GM19395 (cell line): ENCODE data around the gene PTPN4.

ENCODE experiments used
- ATAC-seq: cut with Tn5 transposase; IDR thresholded peaks from one replicate; pipeline ENCODE4 v1.9.1; 2021; ENCODE audit warnings: mild to moderate bottlenecking, moderate library complexity; ENCODE audit not compliant: unreplicated experiment

Gene PTPN4

DNA sequence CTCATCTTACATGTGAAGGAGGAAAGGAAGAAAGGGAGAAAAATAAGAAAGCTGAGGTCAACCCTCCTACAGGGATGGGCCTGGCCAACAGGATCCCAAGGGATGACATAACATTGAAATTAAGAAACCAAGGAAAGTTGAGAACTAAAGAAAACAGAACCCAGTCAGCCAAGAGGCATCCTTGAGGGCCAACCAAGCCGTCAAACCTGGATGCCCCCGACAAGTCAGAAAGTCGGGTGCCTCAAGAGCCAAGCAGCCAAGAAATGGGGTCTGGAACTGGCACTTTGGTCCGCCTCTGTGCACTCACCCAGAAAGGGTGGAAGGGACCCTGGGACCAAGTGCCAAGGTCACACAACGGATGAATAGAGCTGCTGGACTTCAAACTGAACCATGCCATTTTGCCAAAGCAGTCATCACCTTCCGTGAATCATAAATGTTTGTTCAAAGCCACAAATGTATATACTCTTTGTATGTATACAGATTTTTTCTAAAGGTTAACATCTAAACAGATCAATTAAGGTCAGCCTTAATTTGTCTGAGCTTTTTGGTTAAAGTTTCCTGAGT is 27.0 kb upstream of the PTPN4 start:
- ATAC-seq, result no peak

DNA sequence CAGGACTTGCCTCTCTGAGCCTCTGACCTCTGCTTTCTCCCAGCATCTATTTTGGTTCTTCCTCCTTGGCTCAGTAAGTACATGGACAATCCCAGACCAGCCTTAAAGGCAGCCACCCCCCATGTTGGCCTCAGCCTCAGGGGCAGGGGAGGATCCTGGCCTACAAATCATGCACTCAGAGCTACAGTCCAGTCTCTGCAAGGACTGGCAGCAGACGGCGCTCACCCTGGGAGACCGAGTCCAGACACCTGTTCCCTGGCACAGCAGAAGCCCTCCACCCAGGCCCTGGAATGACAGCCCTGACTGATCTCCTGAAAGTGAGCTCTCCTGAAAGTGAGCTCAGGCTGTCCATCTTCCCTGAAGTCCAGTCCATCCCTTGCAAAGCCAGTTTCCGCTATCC is 25.7 kb upstream of the PTPN4 start:
- ATAC-seq, result no peak

DNA sequence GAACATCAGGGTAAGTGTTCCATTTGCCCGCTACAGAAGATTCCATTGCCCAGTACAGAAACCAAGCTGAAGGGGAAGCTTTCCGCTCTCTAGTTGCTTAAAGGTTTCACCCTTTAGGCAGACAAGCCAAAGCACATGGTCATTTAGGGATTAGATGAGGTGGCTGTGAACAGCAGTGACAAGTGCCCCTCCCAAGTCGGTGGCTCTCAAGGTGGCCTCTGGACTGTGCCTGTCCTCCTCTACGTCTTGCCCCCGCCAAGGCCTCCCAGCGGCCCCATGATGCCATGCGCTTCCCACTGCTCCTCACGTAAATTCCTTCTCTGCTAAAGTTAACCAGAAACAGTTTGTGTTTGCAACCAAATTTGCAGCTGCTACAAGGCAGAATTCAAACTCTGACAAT is 24.2 kb upstream of the PTPN4 start:
- ATAC-seq, result no peak

DNA sequence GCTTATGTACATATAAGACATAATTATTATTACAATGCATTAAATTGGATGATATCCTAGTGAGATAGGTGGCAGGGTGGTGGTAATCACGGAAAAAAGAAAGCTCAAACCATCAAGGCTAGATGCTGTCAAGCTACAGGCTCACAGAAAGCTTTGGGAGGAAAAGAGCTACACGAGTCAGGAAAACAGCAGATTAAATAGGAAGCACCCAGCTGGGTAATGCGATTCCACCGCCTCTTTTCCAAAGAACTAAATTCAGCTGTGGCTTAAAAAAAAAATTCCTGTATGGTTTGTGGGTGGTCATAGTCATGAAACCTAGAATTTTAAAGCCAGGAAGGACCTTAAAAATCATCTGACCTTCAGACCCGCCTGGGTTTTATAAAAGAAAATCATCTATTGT is 23.7 kb upstream of the PTPN4 start:
- ATAC-seq, result no peak

DNA sequence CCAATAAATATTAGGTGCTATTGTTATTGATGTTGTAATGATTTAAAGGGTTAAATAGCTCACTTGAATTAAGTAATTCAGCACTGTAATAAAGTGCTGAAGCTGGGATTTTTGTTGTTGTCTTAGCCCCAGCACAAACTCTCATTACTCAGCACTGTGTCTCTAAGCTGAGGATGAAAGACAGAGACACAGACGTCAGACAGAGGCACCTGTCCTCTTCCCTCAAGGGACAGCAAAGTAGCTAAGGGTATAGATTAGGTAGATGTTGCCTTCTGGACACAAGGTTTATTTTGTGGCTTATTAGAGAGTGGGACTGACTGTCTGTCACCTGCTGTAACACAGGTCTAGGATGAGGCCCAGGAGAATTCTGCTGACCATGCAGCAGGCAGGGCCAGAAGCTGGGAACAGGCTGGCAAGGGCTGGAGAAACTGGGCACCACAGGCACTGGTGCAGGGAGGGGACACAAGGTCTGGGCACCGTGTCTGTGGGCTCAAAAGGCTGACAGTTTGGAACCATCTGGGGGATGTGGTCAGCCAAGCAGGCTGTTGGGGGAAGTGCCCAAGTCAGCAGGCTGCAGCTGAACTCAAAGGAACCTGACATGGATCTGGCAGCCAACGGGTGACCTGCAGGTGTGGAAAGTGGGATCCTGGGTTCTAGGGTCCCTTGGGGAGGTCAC is 20.0 kb upstream of the PTPN4 start:
- no peak for ATAC-seq

DNA sequence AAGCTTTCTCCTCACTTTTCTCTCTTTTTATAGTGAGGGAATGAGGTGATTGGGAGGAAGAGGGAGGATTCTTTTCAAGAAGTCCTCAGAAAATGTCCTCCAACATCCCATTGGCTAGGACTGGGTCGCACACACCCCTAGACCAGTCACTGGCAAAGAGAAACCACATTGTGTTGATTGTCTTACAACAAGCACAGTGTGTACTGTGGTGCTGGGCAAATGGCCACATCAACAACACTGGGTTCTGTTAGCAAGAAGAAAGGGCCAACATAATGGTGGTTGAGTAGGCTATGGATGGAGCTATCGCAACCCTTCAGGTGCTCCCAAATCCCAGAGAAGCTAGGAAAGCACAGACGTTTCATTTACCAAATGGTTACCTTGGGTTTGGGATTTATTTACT is 18.7 kb upstream of the PTPN4 start:
- no peak for ATAC-seq

DNA sequence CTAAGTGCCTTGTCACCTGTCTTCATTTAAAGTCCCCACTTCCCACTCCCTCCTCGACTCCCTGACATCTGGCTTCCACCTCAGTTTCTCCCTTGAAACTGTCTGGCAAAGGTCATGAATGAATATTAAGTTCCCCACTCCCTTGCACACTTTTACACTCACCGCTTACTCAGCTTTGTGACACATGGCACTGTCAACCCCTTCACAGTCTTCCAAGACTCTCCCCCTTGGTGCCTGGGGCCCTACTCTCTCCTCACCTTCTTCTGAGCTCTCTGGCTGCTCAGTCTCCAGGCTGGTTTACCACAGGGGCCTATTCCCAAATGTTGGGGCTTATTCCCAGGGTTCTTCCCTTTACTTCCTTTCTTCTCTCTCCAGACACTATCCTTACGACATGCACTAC is 17.9 kb upstream of the PTPN4 start:
- no peak for ATAC-seq

DNA sequence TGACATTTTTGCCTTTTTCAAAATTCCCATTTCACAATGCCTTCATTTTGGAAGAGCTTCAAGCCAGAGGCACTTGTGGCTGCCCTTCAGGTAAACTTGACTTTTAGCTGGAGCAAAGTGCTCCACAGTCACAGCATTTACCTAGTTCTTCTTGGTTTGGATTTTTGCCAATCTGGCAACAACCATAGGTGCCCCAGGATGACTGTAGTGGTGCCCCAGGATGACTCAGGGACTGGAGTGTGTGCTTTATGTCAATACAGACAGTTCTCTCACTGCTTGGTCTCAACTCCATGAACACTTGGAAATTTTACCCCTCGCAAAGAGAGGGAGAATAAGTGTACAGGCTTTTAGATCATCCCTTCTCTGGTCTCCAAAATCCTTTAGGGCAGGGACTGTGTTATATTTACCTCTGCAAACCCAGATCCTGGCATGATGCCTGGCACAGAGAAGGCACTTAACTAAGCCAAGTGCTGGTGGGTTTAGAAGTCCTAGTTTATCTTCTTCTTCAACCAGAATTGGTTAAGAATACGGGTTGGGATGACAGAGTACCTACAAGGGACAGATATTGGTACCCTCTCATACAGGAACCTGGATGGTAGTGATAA is 15.3 kb upstream of the PTPN4 start:
- no peak for ATAC-seq

DNA sequence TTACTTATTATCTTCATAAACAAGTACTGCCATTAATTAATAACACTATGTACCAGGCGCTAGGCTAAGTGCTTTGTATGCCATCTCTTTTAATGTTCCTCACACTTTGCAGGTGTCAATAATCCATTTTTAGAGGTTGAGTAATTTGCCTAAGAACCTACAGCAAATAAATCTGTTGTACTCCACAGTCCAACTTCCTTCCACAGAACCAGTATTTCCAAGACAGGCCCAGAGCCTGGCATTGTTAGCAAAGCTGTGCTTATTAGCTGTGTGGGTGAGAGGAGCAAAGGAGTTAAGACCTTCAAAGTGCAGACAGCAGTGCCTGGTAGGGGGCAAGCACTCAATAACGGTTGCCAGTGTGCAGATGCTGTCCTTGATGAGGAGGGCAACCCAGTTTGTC is 14.2 kb upstream of the PTPN4 start:
- ATAC-seq, result no peak

DNA sequence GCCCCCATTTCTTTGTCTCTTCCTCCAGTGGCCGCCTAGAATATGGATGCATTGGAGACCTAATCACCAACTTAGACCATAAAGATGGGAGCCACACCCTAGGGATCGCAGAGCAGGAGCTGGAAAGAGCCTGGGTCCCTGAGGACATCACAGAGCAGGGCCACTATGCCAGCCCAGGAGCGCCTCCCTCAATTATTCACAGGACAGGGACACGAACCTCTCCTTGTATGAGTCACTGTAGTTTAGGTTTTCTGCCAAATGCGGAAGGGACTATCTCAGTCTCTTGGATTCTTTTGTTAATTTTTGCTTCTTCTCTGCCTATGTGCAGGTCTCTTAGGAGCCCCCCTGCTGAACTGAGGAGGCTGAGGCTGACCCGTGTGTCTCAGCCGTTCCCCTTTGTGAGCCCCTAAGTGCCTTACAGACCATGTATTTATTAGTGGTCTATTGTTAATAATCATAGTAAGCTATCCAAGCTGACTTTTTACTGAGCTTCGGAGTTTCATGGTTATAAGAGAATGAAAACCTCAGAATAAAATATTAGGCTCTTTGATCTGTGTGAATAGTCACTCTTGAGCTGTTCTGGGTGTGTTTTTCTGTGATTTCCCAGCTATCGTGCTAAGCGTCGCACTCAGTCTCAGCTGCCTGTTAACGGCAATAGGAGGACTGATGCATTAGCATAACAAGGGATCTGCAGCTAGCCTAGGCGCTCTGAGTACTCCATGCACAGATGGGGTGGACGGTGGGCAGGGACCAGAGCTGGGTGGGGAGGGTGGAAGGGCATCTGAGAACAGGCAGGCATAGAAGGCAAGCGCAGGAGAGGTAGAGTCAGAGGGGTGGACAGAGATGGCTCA is 12.7 kb upstream of the PTPN4 start:
- ATAC-seq, result no peak

DNA sequence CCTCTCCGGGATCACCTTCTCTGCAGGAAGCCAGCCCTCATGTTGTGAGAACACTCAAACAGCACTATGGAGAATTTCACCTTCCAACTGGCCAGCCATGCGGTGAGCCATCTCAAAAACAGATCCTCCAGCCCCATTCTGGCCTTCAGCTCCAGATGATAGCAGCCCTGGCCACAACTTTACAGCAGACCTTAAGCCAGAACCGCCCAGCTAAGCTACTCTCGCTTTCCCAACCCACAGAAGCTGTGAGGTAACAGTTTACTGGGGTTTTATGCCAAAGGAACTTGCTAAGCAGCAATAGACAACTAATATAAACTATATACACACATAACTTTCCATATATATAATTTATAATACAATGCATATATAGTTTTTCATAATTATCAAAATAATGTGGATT is 11.6 kb upstream of the PTPN4 start:
- no peak for ATAC-seq

DNA sequence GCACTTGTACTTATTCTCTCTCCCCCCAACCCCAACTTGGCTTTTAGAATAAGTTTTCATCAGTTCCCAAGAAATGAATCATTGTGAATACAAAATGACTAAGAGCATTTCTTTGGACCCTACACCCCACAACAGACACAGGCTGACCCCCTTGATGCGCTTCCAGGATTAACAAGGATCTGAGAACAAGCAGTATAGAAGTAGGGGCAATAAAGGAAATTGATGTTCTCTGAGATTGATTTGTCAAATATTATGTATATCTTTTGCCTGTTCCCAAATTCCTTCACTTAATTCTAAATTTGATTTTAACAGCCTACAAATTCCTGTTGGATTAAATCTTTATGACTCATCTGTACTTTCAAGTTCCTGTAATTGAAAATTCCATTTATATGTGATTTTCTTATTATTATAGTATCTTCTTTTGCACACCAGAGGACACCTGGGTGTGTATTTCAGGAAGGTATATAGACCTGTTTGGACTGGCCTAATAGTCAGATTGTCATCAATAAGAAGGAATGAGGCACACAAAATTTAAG is 10.2 kb upstream of the PTPN4 start:
- ATAC-seq, result no peak

DNA sequence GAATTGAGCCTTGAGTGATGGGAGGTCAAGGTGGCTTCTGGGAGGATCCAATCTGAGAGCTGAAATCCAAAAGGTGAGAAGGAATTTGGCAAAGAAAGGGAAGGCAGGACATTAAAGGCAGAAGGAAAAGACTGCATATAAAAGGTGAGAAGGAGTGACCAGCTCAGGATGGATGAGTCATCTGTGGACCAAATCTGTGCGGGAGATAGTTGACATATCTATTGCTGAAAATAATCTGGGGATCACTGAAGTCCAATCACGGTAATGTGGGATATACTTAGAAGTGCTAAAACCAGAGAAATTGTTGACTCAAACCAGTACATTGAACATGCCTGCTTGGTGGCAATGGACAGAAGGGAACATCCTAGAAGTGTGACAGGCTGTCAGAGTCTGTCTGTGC is 8.0 kb upstream of the PTPN4 start:
- ATAC-seq, result no peak

DNA sequence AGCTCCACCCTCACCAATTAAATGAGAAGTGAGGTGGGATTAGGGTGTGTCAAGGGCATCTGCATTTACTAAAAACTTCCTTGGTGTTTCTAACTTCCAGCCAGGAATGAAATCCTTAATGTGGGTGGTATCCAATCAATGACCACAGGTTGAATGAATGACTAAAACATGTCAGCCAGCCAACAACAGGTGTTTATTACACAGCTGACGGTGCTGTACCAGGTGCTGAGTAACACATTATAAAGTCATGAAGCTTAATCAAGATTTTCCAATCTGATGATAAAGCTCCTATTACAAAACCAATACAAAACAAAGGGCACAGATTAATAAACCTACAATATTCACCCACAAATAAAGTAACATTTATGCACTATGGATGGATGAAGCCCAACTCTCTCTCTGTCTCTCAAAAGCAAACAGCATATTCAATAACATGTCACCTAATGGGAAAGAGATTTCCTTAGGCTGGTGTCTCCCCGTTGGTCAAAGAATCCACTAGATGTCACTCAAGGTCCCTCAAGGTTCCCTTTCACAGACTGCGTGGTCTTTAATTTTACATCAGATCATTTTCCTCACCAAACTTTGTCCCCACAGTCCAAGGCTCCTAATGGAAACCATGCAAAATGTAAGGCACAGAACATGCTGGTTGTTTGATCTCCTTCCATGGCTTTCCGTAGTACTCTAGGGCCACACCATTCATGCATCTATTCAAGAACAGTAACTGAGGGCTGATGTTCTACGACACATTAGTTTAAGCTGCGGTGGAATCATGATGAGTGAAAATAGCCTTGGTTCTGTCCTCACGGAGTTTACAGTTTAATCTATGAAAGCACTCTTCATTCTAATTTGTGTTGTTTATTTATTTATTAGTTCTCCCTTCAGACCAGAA is 6.4 kb upstream of the PTPN4 start:
- no peak for ATAC-seq

DNA sequence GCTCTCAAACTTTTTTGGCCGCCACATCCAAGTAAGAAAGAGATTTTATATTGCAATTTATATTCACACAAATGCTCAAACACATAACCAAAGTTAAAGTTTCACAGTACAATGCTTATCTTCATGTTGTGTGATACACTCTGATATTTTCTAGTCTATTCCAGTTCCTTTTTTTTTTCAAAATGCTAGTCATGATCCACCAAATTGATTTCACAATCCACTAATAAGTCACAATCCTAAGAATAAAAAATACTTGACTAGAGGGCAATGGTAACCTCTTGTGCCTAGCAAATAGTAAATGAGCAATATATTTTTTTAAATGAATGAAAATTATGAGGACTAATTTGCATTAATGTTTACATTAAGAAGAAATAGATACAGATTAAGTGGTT is 5.8 kb upstream of the PTPN4 start:
- no peak for ATAC-seq

DNA sequence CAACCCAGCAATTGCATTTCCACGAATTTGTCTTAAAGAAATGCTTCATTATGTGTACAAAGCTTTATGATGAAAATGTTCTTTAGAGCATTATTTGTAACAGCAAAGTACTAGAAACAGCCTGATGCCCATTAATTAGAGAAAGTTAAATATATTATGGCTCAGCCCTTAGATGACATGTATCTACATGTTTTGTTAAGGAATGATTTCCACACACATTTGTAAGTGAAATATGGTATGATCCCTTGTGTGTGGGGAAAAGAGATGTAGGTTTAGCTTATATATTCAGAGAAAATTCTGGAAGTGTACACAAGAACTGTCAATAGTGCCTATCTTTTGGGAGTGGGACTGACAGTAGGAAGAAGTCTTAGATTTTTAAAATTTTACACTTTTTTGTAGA is 3.8 kb upstream of the PTPN4 start:
- ATAC-seq, result no peak

DNA sequence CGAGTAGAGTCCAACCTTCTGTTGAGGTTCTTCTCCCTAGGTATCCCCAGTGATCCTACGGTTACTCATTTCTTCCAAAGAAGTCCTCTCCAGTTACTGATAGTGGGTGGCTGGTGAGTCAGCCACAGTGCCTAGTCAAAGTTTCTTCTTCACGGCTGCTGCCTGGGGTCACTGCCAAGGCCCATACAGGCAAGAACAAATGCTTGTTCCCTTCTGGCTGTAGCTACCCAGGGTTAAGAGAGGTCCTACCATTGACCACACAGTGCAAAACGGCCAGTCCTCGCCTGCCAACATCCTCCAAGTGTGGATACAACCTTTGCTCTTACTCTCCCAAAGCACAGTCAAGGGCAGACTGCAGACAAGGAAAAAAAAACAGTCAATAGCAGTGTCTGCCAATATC is 2.9 kb upstream of the PTPN4 start:
- no peak for ATAC-seq

DNA sequence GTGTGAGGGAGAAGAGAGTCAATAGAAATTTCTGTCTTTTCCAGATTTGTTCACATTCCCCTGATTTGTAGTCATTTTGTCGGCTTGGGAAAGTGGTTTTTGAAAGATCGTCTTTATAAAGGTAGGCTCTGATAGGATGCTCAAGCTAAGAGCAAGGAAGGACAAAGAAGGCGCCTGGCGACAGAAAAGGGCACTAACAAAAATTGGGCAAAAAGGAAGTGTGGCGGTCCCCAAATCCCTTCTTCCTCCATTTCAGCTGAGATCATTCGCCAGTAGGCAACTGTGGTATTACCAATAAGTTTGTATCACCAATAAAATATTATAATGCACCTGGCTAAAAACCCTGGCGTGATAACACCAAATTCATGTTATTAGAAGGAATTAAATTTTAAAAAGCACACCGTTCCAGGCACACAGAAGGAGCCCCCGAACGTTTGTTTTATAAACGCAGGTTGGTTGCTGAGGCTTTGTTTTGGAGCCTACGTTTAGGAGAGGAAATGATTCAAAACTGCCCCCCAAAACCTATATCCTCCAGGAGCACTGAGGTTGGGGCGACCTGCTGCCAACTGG is 756 bp upstream of the PTPN4 start:
- no peak for ATAC-seq

DNA sequence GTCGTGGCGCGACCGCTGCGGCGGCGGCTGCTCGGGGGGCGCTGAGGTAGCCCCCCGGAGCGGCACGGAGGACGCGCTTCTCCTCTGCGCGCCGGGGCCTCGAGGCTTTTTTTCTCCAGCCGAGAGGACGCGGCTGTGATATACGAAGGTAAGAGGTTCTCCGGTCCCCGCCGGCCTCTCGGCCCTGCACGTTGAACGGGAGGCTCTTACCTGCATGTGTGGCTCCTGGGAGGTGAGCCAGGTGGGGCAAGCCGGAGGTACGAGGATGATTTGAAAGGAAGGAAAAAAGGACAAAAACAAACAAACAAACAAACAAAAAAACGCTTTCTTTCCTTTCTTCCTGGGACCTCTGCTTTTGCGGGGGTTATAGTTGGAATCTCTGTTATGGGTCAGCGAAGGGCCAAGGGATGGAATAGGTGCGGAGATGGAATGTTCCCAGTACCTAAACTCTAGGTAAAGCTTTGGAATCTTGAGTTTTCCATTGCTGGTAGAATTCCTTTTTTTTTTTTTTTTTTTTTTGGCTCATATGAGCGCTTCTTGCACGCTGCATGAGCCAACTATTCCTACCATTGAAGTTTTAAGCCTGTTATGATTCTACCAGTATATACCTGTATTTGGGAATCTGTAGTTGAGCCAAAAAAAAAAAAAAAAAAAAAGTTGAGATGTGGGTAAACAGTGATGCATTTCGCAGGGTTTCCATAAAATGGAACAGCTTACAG is 674 bp downstream of the PTPN4 start:
- peak; percentile 24 for ATAC-seq

DNA sequence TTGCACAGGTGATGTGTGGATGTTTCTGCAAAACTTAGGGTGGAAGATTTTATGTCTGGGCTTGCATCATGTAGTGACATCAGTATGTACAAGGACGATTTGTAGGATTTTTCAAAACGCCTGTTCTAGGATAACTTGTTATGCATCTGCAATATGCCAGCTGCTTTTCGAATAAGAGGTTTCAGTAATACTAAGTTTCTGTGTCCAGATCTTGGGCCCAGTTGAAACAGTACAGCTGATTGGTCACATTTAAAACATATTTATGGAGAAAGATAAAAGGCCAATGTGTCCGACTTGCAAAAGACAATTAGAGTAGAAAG is 1.2 kb downstream of the PTPN4 start:
- ATAC-seq, result no peak
